ENCODE data around the gene PXMP4.

GRCh38 chr20:33740189-33740588 is 20.1 kb upstream of the PXMP4 start:
- TF ChIP-seq POLR2A (IDR thresholded peaks at IDR 0.05): no peak
- no peak for TF ChIP-seq CTCF (IDR thresholded peaks at IDR 0.05)

Measured in vagina (tissue), 2 donors.